ENCODE measurements around the gene THOC7. TPM values are rescaled to one million over a fixed set of nuclear protein-coding genes. Genes with fewer than 3 reads are reported as not detected.

Gene THOC7
- total RNA-seq, 2 donors from 2014 or later, result 38.0 to 68.9 TPM

GRCh38 chr3:63895422-63896189 is 32.0 kb upstream of the THOC7 start:
- Histone ChIP-seq H3K4me1 (ENCODE audit: control insufficient read depth in 1 of 2, low read depth in 2 of 2) (peaks cover 23 to 35% of the 10 kb centered on the region in 2 donors), H3K9me3 (no peaks in the 10 kb centered on the region), H3K27ac (peak overlapping the region in 1 of 2 donors; percentile 15), H3K36me3 (peaks cover 2% of the 10 kb centered on the region), H3K4me3 (no peak overlapping the region), H3K27me3 (replicated peaks; ENCODE audit: insufficient read depth) (no peaks in the 10 kb centered on the region)
- TF ChIP-seq CTCF (IDR thresholded peaks at IDR 0.05), result no peak
- ATAC-seq (ENCODE audit: insufficient number of reproducible peaks, low FRiP score, low read depth), result no peak
- no peak for DNase-seq (ENCODE audit: low spot score)

- no peak overlapping the region for H3K4me3 ChIP-seq
- H3K36me3 ChIP-seq, result no peaks in the 10 kb centered on the region
- TF ChIP-seq CTCF (IDR thresholded peaks at IDR 0.05), result no peak
- no peaks in the 10 kb centered on the region for H3K27me3 ChIP-seq (replicated peaks; ENCODE audit: insufficient read depth)
- DNase-seq (ENCODE audit: low spot score) (no peak), ATAC-seq (ENCODE audit: insufficient number of reproducible peaks, low FRiP score, low read depth) (no peak)
- no peak overlapping the region for H3K27ac ChIP-seq
- no peaks in the 10 kb centered on the region for H3K9me3 ChIP-seq
- peaks cover 23 to 35% of the 10 kb centered on the region in 2 donors for H3K4me1 ChIP-seq (ENCODE audit: control insufficient read depth in 1 of 2, low read depth in 2 of 2)
Observed at GRCh38 chr3:63892773-63893352, 29.3 kb upstream of the THOC7 start.

- ATAC-seq (ENCODE audit: insufficient number of reproducible peaks, low FRiP score, low read depth), result no peak
Observed at GRCh38 chr3:63891518-63891917, 27.9 kb upstream of the THOC7 start.

GRCh38 chr3:63886858-63887257 is 23.3 kb upstream of the THOC7 start:
- Histone ChIP-seq H3K27me3 (replicated peaks; ENCODE audit: insufficient read depth) (no peaks in the 10 kb centered on the region), H3K4me3 (no peak overlapping the region), H3K27ac (no peak overlapping the region), H3K4me1 (ENCODE audit: control insufficient read depth in 1 of 2, low read depth in 2 of 2) (peaks cover 13% of the 10 kb centered on the region in 2 donors), H3K9me3 (no peaks in the 10 kb centered on the region), H3K36me3 (no peaks in the 10 kb centered on the region)
- TF ChIP-seq CTCF (IDR thresholded peaks at IDR 0.05), result no peak
- DNase-seq (ENCODE audit: low spot score) (no peak), ATAC-seq (ENCODE audit: insufficient number of reproducible peaks, low FRiP score, low read depth) (no peak)

More at GRCh38 chr3:63891518-63891917, 27.9 kb upstream of the THOC7 start:
- H3K27ac ChIP-seq, result no peak overlapping the region
- peaks cover 28 to 41% of the 10 kb centered on the region in 2 donors for H3K4me1 ChIP-seq (ENCODE audit: control insufficient read depth in 1 of 2, low read depth in 2 of 2)
- TF ChIP-seq CTCF (IDR thresholded peaks at IDR 0.05), result no peak
- H3K4me3 ChIP-seq, result no peak overlapping the region
- DNase-seq (ENCODE audit: low spot score), result no peak
- no peaks in the 10 kb centered on the region for H3K27me3 ChIP-seq (replicated peaks; ENCODE audit: insufficient read depth)
- H3K9me3 ChIP-seq, result no peaks in the 10 kb centered on the region
- no peaks in the 10 kb centered on the region for H3K36me3 ChIP-seq

GRCh38 chr3:63880653-63881052 is 17.0 kb upstream of the THOC7 start:
- Histone ChIP-seq H3K9me3 (no peaks in the 10 kb centered on the region), H3K27me3 (replicated peaks; ENCODE audit: insufficient read depth) (no peaks in the 10 kb centered on the region), H3K4me3 (no peak overlapping the region), H3K4me1 (ENCODE audit: control insufficient read depth in 1 of 2, low read depth in 2 of 2) (peaks cover 4 to 23% of the 10 kb centered on the region in 2 donors), H3K36me3 (no peaks in the 10 kb centered on the region), H3K27ac (no peak overlapping the region)
- ATAC-seq (ENCODE audit: insufficient number of reproducible peaks, low FRiP score, low read depth), result no peak
- DNase-seq (ENCODE audit: low spot score), result no peak
- TF ChIP-seq CTCF (IDR thresholded peaks at IDR 0.05), result no peak

All from thoracic aorta (tissue), 2 donors.